Psoas muscle (tissue), 8 donors: ENCODE measurements around the gene BCL11A. TPM values are rescaled to one million over a fixed set of nuclear protein-coding genes. Genes with fewer than 3 reads are reported as not detected.
A peak's percentile ranks its signal among the peaks of the same experiment; 100 is the strongest.
"Not testable (repeated sequence)": the region's sequence is repeated elsewhere in the genome, so short reads cannot be mapped to it uniquely, and the experiment has no call there.

Experiments used
- ATAC-seq, 4 donors: fragments of 200-7000 bp; cut with Tn5 transposase; one replicate each; pipeline ENCODE4 v1.9.1; 2020; ENCODE audit warnings: moderate library complexity in 3 of 4, mild to moderate bottlenecking in 2 of 4
- DNase-seq, 2 donors: peaks; one replicate each; pipeline ENCODE4 v3.0.0-alpha.2; 2020
- H3K27ac ChIP-seq: fragments of 200-600 bp; one replicate; pipeline ENCODE4 v1.8.0; 2022
- H3K27me3 ChIP-seq, 3 donors: fragments of 200-600 bp in 1 of 3; one replicate each; pipeline versions ENCODE4 v1.6.1 to v1.8.0; 2013 to 2022; ENCODE audit warnings: low read length in 2 of 3, mild to moderate bottlenecking in 2 of 3, moderate library complexity in 1 of 3; ENCODE audit not compliant: insufficient read depth in 3 of 3
- H3K36me3 ChIP-seq, 2 donors: fragments of 200-600 bp in 1 of 2; one replicate each; pipeline versions ENCODE4 v1.6.1 to v1.8.0; 2013 to 2022; ENCODE audit warnings: low read depth in 1 of 2, mild to moderate bottlenecking in 1 of 2, moderate library complexity in 1 of 2; ENCODE audit not compliant: insufficient read depth in 1 of 2
- H3K4me1 ChIP-seq: fragments of 200-600 bp; one replicate; pipeline ENCODE4 v1.8.0; 2022
- H3K4me3 ChIP-seq: fragments of 200-600 bp; one replicate; pipeline ENCODE4 v1.8.0; 2022; ENCODE audit warnings: mild to moderate bottlenecking
- H3K9me3 ChIP-seq: fragments of 200-600 bp; one replicate; pipeline ENCODE4 v1.8.0; 2022
- CTCF ChIP-seq: fragments of 200-600 bp; IDR thresholded peaks from one replicate; pipeline ENCODE4 v1.8.0; 2022; ENCODE audit warnings: antibody characterized with exemption
- WGBS, 3 donors: extraction: QIAGEN DNeasy Blood & Tissue Kit; methylation state at CpG; one replicate each; pipeline versions ENCODE4 v1.1.6 to v1.1.7; 2013; 5-methylcytosine and 5-hydroxymethylcytosine counted together
- intact Hi-C, 2 donors: fragments of 100-400 bp; cut with DNase I; formaldehyde crosslinking; loops; one replicate each; pipeline versions ENCODE4 v1.11.0 to v1.14.2; 2022
- polyA plus RNA-seq, 3 donors: library from polyadenylated mRNA; stranded (reverse); fragments of 200-250 nt; gene quantifications; one replicate each; pipeline ENCODE4 v1.2.3, GENCODE V29; 2013
- total RNA-seq, 4 donors: library from RNA; stranded (reverse); fragmentation: NEBNext Ultra II Directional in 2 of 4; extraction: Animal tissue kit (Norgen Biotek cat#: 25700) in 2 of 4; gene quantifications; one replicate each; pipeline versions ENCODE4 v1.2.1 to v1.2.4, GENCODE V29; 2021 to 2023
- donor health status: healthy with polysubstance abuse.
- donor health status: DM: no; HTN: no; CAD: no; lungs with moderate emphysema.
- donor health status: Bipolar disorder and iron deficiency.
- donor health status: healthy.
- donor health status: DM: yes; HTN: yes; CAD: no.
- donor health status: DM: no; HTN: no; CAD: no.
- donor health status: DM: no; HTN: no; CAD: no.
- donor health status: DM: yes; HTN: yes; CAD: no.

BCL11A gene
- total and polyA plus RNA-seq, 7 donors: 0.01 to 0.66 (median 0.39) TPM; not detected in 1

- Histone ChIP-seq H3K9me3 (no peaks in the 10 kb centered on the region), H3K4me3 (no peak overlapping the region), H3K36me3 (no peaks in the 10 kb centered on the region), H3K4me1 (no peaks in the 10 kb centered on the region), H3K27ac (no peak overlapping the region), H3K27me3 (no peaks in the 10 kb centered on the region)
- ATAC-seq (no peak), DNase-seq (no peak)
- no peak for TF ChIP-seq CTCF
- intact Hi-C loops: no loop called here
- 66 to 72% (median 72%) methylated on average over 7 of the region's 7 CpGs for WGBS, 3 donors
Measured at GRCh38 chr2:60422826-60423483, 130.5 kb downstream of the BCL11A start.

GRCh38 chr2:60417210-60417609 lies 136.2 kb downstream of the BCL11A start:
- H3K36me3 ChIP-seq, H3K27ac ChIP-seq, ATAC-seq, intact Hi-C loops, H3K4me3 ChIP-seq, H3K27me3 ChIP-seq, H3K4me1 ChIP-seq, DNase-seq, H3K9me3 ChIP-seq: not testable (repeated sequence)
- 80 to 90% (median 90%) methylated on average over 1 of the region's 1 CpG for WGBS, 3 donors

GRCh38 chr2:60416221-60417008 lies 137.0 kb downstream of the BCL11A start:
- TF ChIP-seq CTCF: no peak
- H3K27ac ChIP-seq: no peak overlapping the region
- WGBS, 3 donors: 34 to 45% (median 34%) methylated on average over 10 of the region's 10 CpGs
- H3K27me3 ChIP-seq: no peaks in the 10 kb centered on the region
- H3K9me3 ChIP-seq: no peaks in the 10 kb centered on the region
- no peak overlapping the region for H3K4me3 ChIP-seq
- ATAC-seq: peak; percentile 97 to 100 (median 99)
- intact Hi-C loops: no loop called here
- peaks cover 4% of the 10 kb centered on the region for H3K4me1 ChIP-seq
- H3K36me3 ChIP-seq: no peaks in the 10 kb centered on the region
- peak; percentile 43 to 68 for DNase-seq

- intact Hi-C loops: no loop called here
- Histone ChIP-seq H3K4me1 (peaks cover 4% of the 10 kb centered on the region), H3K4me3 (no peak overlapping the region), H3K27ac (no peak overlapping the region), H3K9me3 (no peaks in the 10 kb centered on the region), H3K36me3 (no peaks in the 10 kb centered on the region), H3K27me3 (no peaks in the 10 kb centered on the region)
- ATAC-seq (no peak), DNase-seq (no peak)
- no peak for TF ChIP-seq CTCF
Measured at GRCh38 chr2:60415814-60416213, 137.6 kb downstream of the BCL11A start.

GRCh38 chr2:60414495-60415138 lies 138.8 kb downstream of the BCL11A start:
- intact Hi-C loops: no loop called here

More at GRCh38 chr2:60414495-60415138, 138.8 kb downstream of the BCL11A start:
- Histone ChIP-seq H3K9me3 (no peaks in the 10 kb centered on the region), H3K4me1 (peaks cover 4% of the 10 kb centered on the region), H3K27ac (no peak overlapping the region), H3K27me3 (no peaks in the 10 kb centered on the region), H3K4me3 (no peak overlapping the region), H3K36me3 (no peaks in the 10 kb centered on the region)
- ATAC-seq (no peak), DNase-seq (no peak)
- TF ChIP-seq CTCF: no peak
- WGBS, 3 donors: 82 to 87% (median 85%) methylated on average over 2 of the region's 2 CpGs
